Neural crest cell (in vitro differentiated cells): ENCODE measurements around the gene UGGT2. TPM values are rescaled to one million over a fixed set of nuclear protein-coding genes. Genes with fewer than 3 reads are reported as not detected.

ENCODE experiments used
- DNase-seq: peaks from one replicate; pipeline ENCODE4 v3.0.0; 2021; ENCODE audit warnings: low read depth, mixed read lengths, low spot score
- H3K27ac Mint-ChIP-seq: one replicate; pipeline ENCODE4 v1.8.0; 2021; ENCODE audit warnings: mild to moderate bottlenecking, mixed read lengths; ENCODE audit not compliant: unreplicated experiment
- H3K27me3 Mint-ChIP-seq: 2 replicates; pipeline ENCODE4 v1.8.0; 2021; ENCODE audit warnings: low read depth, mild to moderate bottlenecking, mixed read lengths
- H3K36me3 Mint-ChIP-seq: 2 replicates; pipeline ENCODE4 v1.8.0; 2021; ENCODE audit warnings: low read depth, mild to moderate bottlenecking, mixed read lengths
- H3K4me1 Mint-ChIP-seq: 2 replicates; pipeline ENCODE4 v1.8.0; 2021; ENCODE audit warnings: mixed read lengths
- H3K4me3 Mint-ChIP-seq: one replicate; pipeline ENCODE4 v1.8.0; 2021; ENCODE audit warnings: mild to moderate bottlenecking, mixed read lengths
- H3K9me3 Mint-ChIP-seq: 2 replicates; pipeline ENCODE4 v1.8.0; 2021; ENCODE audit warnings: mixed read lengths
- total RNA-seq: library from RNA; stranded (reverse); gene quantifications from 2 replicates; pipeline ENCODE4 v1.2.1, GENCODE V29; 2021
- TF ChIP-seq, protein P1 (sequence below): fragments of 200-600 bp; sonication (generic); conservative IDR thresholded peaks from 2 replicates; pipeline ENCODE4 v1.5.0; 2021; ENCODE audit warnings: antibody characterized with exemption, mild to moderate bottlenecking

The UGGT2 gene
- total RNA-seq, 1 donor from 2014 or later: 32.9 TPM

DNA sequence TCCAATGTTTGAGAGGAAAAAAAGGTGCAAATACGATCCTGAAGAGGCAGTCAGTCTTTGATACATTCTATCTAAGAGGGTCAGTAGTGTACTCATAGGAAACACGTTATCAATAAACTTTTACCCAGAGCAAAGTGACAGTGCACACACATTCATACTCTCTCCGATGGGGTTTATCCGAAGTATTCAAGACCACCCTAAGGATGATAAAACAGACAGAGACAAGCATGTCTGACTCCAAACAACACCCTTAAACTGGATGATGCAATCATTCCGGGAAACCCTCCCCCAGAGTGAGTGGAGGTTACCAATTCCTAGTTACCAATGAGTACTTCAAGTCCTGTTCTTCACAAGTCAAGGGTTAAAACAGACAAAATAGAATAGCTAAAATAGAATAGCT lies 297.1 kb downstream of the UGGT2 start:
- Mint-ChIP-seq H3K36me3 (peaks cover 2% of the 10 kb centered on the region), H3K9me3 (no peaks in the 10 kb centered on the region), H3K27me3 (no peaks in the 10 kb centered on the region), H3K4me3 (no peak overlapping the region), H3K4me1 (no peaks in the 10 kb centered on the region), H3K27ac (peak overlapping the region; percentile 9)
- no peak for DNase-seq
- TF ChIP-seq, protein P1, sequence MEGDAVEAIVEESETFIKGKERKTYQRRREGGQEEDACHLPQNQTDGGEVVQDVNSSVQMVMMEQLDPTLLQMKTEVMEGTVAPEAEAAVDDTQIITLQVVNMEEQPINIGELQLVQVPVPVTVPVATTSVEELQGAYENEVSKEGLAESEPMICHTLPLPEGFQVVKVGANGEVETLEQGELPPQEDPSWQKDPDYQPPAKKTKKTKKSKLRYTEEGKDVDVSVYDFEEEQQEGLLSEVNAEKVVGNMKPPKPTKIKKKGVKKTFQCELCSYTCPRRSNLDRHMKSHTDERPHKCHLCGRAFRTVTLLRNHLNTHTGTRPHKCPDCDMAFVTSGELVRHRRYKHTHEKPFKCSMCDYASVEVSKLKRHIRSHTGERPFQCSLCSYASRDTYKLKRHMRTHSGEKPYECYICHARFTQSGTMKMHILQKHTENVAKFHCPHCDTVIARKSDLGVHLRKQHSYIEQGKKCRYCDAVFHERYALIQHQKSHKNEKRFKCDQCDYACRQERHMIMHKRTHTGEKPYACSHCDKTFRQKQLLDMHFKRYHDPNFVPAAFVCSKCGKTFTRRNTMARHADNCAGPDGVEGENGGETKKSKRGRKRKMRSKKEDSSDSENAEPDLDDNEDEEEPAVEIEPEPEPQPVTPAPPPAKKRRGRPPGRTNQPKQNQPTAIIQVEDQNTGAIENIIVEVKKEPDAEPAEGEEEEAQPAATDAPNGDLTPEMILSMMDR: no peak

DNA sequence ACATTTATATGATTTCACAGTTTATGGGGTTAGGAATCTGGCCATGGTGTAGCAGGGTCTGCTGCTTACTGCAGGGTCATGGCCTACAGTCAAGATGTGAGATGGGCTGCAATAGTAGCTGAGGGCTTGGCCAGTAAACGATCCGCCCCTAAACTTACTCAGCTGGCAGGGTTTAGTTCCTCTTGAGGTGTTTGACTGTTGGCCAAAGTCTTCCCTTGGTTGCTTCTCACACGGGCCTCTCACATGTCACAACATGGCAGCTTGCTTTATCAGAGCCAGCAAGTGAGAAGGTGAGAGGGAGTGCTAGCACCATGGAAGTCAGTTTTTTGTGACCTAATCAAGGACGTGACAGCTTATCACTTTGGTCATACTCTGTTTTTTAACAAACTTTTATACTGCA lies 299.1 kb downstream of the UGGT2 start:
- TF ChIP-seq, protein P1: no peak
- no peaks in the 10 kb centered on the region for H3K9me3 Mint-ChIP-seq
- H3K27ac Mint-ChIP-seq: no peak overlapping the region
- H3K36me3 Mint-ChIP-seq: peaks cover 2% of the 10 kb centered on the region
- H3K4me1 Mint-ChIP-seq: no peaks in the 10 kb centered on the region
- no peaks in the 10 kb centered on the region for H3K27me3 Mint-ChIP-seq
- no peak overlapping the region for H3K4me3 Mint-ChIP-seq
- DNase-seq: no peak

DNA sequence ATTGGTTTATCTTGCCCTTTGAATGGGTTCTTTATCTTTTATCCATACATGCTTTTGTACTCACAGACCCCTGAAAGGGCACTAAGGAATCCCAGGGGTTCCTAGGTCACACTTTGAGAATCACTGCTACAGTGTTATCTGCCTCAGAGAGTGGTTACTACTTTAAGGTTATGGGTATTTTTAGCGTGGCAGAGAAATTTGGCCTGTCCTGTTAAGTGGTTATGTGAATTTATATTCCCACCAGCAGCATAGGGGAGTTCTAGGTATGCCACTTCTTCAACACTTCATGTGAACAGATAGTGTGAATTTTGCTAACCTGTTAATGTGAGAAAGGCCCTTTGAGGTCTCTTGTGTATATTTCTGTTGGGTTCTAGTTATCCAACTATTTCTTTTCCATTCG lies 300.5 kb downstream of the UGGT2 start:
- Mint-ChIP-seq H3K27ac (no peak overlapping the region), H3K36me3 (peaks cover 2% of the 10 kb centered on the region), H3K4me3 (no peak overlapping the region), H3K9me3 (no peaks in the 10 kb centered on the region), H3K4me1 (no peaks in the 10 kb centered on the region), H3K27me3 (no peaks in the 10 kb centered on the region)
- DNase-seq: no peak
- TF ChIP-seq, protein P1: no peak

Other genes with a start within 250 kb of the UGGT2 start
- gene HS6ST3, start 36.7 kb upstream of the UGGT2 start, total RNA-seq: 0.26 and 0.30 TPM in 2 replicates